ENCODE results near the gene STK17A.

DNA sequence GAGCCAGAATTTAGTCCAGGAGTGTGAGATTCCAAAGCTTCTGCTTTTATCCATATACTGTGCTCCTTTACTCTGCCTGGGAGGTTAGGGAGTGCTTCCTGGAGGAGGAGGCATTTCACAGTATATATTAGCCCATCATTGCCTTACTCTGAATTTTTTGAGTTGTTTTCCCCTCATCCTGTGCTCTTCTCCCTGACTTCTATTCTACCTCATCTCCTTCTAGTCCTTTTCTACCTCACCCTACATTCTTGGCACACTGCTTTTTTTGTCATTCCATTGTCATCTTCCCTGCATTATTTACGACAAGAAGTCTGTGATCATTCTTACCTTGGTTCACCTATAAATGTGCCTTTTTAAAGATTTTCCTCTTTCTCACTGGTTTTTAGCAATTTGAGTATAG is 21.3 kb downstream of the STK17A start:
- TF ChIP-seq, protein P1, sequence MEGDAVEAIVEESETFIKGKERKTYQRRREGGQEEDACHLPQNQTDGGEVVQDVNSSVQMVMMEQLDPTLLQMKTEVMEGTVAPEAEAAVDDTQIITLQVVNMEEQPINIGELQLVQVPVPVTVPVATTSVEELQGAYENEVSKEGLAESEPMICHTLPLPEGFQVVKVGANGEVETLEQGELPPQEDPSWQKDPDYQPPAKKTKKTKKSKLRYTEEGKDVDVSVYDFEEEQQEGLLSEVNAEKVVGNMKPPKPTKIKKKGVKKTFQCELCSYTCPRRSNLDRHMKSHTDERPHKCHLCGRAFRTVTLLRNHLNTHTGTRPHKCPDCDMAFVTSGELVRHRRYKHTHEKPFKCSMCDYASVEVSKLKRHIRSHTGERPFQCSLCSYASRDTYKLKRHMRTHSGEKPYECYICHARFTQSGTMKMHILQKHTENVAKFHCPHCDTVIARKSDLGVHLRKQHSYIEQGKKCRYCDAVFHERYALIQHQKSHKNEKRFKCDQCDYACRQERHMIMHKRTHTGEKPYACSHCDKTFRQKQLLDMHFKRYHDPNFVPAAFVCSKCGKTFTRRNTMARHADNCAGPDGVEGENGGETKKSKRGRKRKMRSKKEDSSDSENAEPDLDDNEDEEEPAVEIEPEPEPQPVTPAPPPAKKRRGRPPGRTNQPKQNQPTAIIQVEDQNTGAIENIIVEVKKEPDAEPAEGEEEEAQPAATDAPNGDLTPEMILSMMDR (conservative IDR thresholded peaks at IDR 0.05; ENCODE audit: low read length): no peak
- no peak for TF ChIP-seq EZH2phosphoT487 (IDR thresholded peaks at IDR 0.05; ENCODE audit: borderline replicate concordance)
